Measurements from ENCODE around the gene TPM3.

The TPM3 gene

GRCh38 chr1:154225370-154225769, 33.5 kb upstream of the TPM3 start:
- TF ChIP-seq CTCF (IDR thresholded peaks at IDR 0.05; ENCODE audit: extremely low read depth, missing control alignments): no peak
- no peak for DNase-seq (ENCODE audit: low spot score)

DNA sequence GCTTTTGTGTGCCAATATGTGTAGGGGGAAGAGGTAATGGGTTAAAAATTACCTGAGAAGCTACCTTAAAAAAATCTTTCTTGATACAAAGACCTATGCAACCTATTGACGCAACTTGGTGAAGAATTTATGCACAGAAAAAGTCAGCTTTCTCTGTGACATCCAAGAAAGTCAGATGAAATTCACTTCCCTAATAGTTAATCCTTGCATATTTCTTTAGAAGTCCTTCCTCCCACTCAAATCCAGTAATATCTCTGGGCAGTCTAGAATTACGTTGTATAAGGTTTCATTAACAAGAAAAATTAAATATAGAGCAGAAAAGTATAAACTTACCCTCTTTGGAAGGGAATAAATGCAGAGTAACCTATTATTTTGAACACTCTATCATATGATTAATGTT, 31.7 kb upstream of the TPM3 start:
- DNase-seq (ENCODE audit: low spot score): no peak
- TF ChIP-seq CTCF (IDR thresholded peaks at IDR 0.05; ENCODE audit: extremely low read depth, missing control alignments): no peak

GRCh38 chr1:154222918-154223317, 31.0 kb upstream of the TPM3 start:
- no peak for DNase-seq (ENCODE audit: low spot score)
- TF ChIP-seq CTCF (IDR thresholded peaks at IDR 0.05; ENCODE audit: extremely low read depth, missing control alignments): no peak

GRCh38 chr1:154222518-154222917, 30.6 kb upstream of the TPM3 start:
- no peak for TF ChIP-seq CTCF (IDR thresholded peaks at IDR 0.05; ENCODE audit: extremely low read depth, missing control alignments)
- DNase-seq (ENCODE audit: low spot score): no peak

GRCh38 chr1:154221278-154222001, 29.5 kb upstream of the TPM3 start:
- DNase-seq (ENCODE audit: low spot score): peak; percentile 68
- no peak for TF ChIP-seq CTCF (IDR thresholded peaks at IDR 0.05; ENCODE audit: extremely low read depth, missing control alignments)

DNA sequence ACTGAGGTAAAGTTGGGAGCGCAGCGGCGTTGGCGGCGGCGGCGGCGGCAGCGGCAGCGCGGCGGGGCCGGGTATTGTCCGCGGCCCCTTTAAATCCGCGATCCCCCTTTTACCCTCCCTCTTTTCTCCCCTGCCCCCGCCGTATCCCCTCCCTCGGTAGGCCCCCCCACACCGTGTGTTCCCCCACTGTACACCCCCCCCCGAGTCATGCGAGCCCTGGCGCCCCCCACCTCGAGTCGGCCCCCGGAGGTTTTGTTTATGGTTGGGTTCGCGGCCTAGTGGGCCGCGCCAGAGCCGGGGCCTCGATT, 29.0 kb upstream of the TPM3 start:
- TF ChIP-seq CTCF (IDR thresholded peaks at IDR 0.05; ENCODE audit: extremely low read depth, missing control alignments): no peak

DNA sequence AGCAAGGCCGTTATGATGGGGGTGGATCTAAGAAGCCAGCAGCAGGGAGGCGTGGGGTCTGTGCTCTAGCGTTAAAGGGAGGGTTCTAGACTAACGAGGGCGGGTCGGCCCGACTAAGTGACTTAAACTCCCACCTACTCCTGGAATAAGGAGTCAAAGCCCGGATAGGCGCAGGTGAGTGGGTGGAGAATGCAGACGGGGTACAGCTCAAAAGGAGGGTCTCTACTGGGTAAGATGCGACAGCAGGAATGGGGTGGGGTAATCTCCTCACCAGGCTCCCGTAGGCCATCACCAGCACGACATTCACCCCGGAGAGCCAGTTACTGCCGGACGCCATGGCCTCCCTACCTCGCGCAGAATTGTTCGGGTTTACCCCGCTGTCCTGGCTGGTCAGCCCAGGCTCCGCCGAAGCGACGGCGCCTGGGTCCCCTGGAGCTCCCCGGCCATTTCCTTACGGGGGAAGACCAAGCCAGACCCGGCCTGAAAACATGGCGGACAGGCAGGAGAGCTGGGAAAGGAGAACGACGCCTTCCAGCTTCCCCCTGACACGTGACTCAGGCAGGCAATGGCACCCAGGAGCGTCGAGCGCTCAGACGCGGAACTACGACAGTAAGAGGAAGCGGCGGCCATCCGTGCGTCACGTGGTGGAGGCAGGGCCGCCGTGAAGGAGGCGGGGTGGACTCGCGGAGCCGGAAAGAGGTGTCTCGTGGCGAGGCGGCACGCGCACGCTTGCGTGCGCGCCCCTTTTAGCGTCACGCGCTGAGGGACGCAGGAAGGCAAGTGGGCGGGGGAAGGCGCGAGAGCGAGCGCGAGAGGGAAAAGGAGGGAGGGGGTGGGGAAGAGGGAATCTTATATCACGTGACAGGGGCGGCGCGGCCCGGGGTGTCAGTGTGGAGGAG, 28.4 kb upstream of the TPM3 start, which contains the start of gene UBAP2L:
Gene UBAP2L, plus strand, starts transcription at position 885 of the 899 bp plus-strand sequence. CDS start 4,169 bp downstream, outside the sequence.
- peak; percentile 94 for DNase-seq (ENCODE audit: low spot score)
- TF ChIP-seq CTCF (IDR thresholded peaks at IDR 0.05; ENCODE audit: extremely low read depth, missing control alignments): no peak

More for the DNA sequence above, 29.0 kb upstream of the TPM3 start:
- no peak for DNase-seq (ENCODE audit: low spot score)

Data from GM20000 (cell line).